ENCODE data around the gene PALLD.

DNA sequence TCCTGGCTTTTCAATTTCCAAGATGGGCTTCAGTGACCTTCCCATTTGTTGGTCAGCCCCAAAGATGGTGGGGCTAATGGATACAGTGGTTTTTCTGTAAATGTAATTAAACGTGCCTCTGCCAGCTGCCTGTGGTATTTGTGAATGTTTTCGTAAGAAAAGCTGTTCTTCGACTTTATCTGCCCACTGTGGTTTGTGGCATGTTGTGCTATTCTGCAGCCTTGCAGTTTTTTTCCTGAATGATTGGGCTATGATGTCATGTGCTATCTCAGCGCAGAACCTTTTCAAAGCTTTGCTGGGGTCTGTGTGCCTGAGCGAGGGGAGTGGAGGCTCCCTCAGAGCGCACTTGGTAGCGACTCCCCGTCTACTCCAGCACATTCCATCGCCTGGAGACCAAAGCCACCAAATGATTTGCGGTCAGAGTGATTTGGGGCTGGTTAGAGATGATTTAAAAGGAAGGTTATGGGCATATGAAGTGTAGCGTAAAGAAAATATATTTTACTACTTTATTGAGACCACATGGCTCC, 137.5 kb downstream of the PALLD start:
- no peak for TF ChIP-seq CTCF (IDR thresholded peaks at IDR 0.05; ENCODE audit: borderline replicate concordance, extremely low read depth, low read length, poor library complexity, severe bottlenecking)
- no peak for TF ChIP-seq EZH2 (IDR thresholded peaks at IDR 0.05; ENCODE audit: borderline replicate concordance, low read depth, low read length, severe bottlenecking)
